WERI-Rb-1 (cell line): ENCODE measurements around the gene PPP2R2C.

Experiments
- DNase-seq: peaks from one replicate; pipeline ENCODE4 v3.0.0-alpha.2; 2020
- H3K27ac ChIP-seq: fragments of 250-450 bp; sonication (Bioruptor Pico); 2 replicates; pipeline ENCODE4 v1.5.1; 2020; ENCODE audit warnings: mild to moderate bottlenecking, moderate library complexity
- H3K27me3 ChIP-seq: fragments of 250-450 bp; sonication (Bioruptor Pico); 2 replicates; pipeline ENCODE4 v1.5.1; 2021; ENCODE audit warnings: mild to moderate bottlenecking, low read depth, moderate library complexity; ENCODE audit not compliant: insufficient read depth, severe bottlenecking
- H3K36me3 ChIP-seq: fragments of 250-450 bp; sonication (Bioruptor Pico); 2 replicates; pipeline ENCODE4 v1.5.1; 2020; ENCODE audit warnings: mild to moderate bottlenecking, moderate library complexity
- H3K4me3 ChIP-seq: 2 replicates; pipeline ENCODE4 v1.5.1; 2011; ENCODE audit warnings: low read depth, mild to moderate bottlenecking, control low read depth, low read length
- H3K9me3 ChIP-seq: fragments of 250-450 bp; sonication (Bioruptor Pico); 2 replicates; pipeline ENCODE4 v1.5.1; 2021; ENCODE audit warnings: mild to moderate bottlenecking, moderate library complexity; ENCODE audit not compliant: severe bottlenecking
- TF ChIP-seq, protein P1 (sequence below): IDR thresholded peaks from 2 replicates; pipeline ENCODE4 v1.5.1; 2011; ENCODE audit warnings: low read depth, mild to moderate bottlenecking, control low read depth, inconsistent platforms, low read length

PPP2R2C gene

GRCh38 chr4:6408263-6408662 lies 64.2 kb downstream of the PPP2R2C start:
- no peak overlapping the region for H3K4me3 ChIP-seq
- H3K9me3 ChIP-seq: no peaks in the 10 kb centered on the region
- no peak for DNase-seq
- H3K27me3 ChIP-seq: no peaks in the 10 kb centered on the region
- TF ChIP-seq, protein P1, sequence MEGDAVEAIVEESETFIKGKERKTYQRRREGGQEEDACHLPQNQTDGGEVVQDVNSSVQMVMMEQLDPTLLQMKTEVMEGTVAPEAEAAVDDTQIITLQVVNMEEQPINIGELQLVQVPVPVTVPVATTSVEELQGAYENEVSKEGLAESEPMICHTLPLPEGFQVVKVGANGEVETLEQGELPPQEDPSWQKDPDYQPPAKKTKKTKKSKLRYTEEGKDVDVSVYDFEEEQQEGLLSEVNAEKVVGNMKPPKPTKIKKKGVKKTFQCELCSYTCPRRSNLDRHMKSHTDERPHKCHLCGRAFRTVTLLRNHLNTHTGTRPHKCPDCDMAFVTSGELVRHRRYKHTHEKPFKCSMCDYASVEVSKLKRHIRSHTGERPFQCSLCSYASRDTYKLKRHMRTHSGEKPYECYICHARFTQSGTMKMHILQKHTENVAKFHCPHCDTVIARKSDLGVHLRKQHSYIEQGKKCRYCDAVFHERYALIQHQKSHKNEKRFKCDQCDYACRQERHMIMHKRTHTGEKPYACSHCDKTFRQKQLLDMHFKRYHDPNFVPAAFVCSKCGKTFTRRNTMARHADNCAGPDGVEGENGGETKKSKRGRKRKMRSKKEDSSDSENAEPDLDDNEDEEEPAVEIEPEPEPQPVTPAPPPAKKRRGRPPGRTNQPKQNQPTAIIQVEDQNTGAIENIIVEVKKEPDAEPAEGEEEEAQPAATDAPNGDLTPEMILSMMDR: no peak
- no peak overlapping the region for H3K27ac ChIP-seq
- no peaks in the 10 kb centered on the region for H3K36me3 ChIP-seq

DNA sequence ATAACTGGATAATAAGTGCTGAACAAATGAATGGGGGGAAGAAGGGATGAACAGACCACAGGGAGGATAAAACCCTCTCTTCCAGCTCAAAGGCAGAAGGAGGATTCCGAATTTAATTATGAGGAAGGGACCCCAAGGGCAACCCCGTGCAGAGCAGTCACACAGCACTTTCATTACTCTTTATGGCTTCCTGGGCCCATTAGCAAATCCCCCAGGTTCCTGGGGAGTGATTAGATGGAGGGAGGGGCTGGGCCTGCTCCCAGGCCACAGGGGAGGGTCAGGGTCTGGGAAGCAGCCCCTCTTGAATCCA lies 67.1 kb downstream of the PPP2R2C start:
- H3K9me3 ChIP-seq: no peaks in the 10 kb centered on the region
- no peak overlapping the region for H3K4me3 ChIP-seq
- TF ChIP-seq, protein P1: no peak
- H3K27me3 ChIP-seq: no peaks in the 10 kb centered on the region
- no peak for DNase-seq
- no peaks in the 10 kb centered on the region for H3K36me3 ChIP-seq
- no peak overlapping the region for H3K27ac ChIP-seq

- DNase-seq: no peak
- Histone ChIP-seq H3K9me3 (no peaks in the 10 kb centered on the region), H3K27ac (no peak overlapping the region), H3K27me3 (no peaks in the 10 kb centered on the region), H3K36me3 (no peaks in the 10 kb centered on the region), H3K4me3 (no peak overlapping the region)
- TF ChIP-seq, protein P1: no peak
Observed at GRCh38 chr4:6404611-6405396, 67.6 kb downstream of the PPP2R2C start.

- TF ChIP-seq, protein P1: no peak
- H3K9me3 ChIP-seq: no peaks in the 10 kb centered on the region
- no peaks in the 10 kb centered on the region for H3K27me3 ChIP-seq
- 0 out of 2 replicates have a peak overlapping the region, but pooled peaks have one; percentile 5 for H3K27ac ChIP-seq
- no peaks in the 10 kb centered on the region for H3K36me3 ChIP-seq
- peak; percentile 40 for DNase-seq
- H3K4me3 ChIP-seq: no peak overlapping the region
Observed at GRCh38 chr4:6403400-6403685, 69.1 kb downstream of the PPP2R2C start.

GRCh38 chr4:6402566-6403399 lies 69.6 kb downstream of the PPP2R2C start:
- 0 out of 2 replicates have a peak overlapping the region, but pooled peaks have one; percentile 5 for H3K27ac ChIP-seq
- H3K27me3 ChIP-seq: no peaks in the 10 kb centered on the region
- TF ChIP-seq, protein P1: peak; percentile 46
- no peaks in the 10 kb centered on the region for H3K36me3 ChIP-seq
- DNase-seq: peak; percentile 71
- no peak overlapping the region for H3K4me3 ChIP-seq
- no peaks in the 10 kb centered on the region for H3K9me3 ChIP-seq
